ENCODE data around the gene ZNF239.

DNA sequence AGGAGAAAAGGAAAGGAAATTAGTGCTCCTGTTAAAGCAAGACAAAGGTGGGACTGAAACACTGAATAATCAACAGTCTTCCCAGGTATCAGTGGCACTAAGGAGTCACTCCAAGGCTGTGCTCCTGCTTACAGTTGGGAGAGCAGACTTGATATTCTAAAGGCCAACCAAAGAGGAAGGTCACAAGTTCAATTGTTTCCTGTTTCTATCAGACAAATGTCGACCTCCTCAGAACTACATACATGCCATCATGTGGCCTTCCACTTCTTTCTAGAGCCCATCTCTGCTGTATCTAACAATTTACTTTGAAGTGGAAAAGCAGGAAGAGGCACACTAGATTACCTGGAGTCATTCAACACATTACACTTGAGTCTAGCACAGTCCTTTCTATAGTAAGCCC, 3.4 kb downstream of the ZNF239 start:
- TF ChIP-seq, protein P1, sequence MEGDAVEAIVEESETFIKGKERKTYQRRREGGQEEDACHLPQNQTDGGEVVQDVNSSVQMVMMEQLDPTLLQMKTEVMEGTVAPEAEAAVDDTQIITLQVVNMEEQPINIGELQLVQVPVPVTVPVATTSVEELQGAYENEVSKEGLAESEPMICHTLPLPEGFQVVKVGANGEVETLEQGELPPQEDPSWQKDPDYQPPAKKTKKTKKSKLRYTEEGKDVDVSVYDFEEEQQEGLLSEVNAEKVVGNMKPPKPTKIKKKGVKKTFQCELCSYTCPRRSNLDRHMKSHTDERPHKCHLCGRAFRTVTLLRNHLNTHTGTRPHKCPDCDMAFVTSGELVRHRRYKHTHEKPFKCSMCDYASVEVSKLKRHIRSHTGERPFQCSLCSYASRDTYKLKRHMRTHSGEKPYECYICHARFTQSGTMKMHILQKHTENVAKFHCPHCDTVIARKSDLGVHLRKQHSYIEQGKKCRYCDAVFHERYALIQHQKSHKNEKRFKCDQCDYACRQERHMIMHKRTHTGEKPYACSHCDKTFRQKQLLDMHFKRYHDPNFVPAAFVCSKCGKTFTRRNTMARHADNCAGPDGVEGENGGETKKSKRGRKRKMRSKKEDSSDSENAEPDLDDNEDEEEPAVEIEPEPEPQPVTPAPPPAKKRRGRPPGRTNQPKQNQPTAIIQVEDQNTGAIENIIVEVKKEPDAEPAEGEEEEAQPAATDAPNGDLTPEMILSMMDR (conservative IDR thresholded peaks at IDR 0.05 in 1 of 2, IDR thresholded peaks at IDR 0.05 in 1 of 2; ENCODE audit: low read depth in 1 of 2, low read length in 2 of 2) = no peak
- no peak for TF ChIP-seq EZH2 (IDR thresholded peaks at IDR 0.05; ENCODE audit: low read length, missing control alignments)
